ENCODE data around the gene IL25.
"Not testable (repeated sequence)": the region's sequence is repeated elsewhere in the genome, so short reads cannot be mapped to it uniquely, and the experiment has no call there.

IL25 gene

DNA sequence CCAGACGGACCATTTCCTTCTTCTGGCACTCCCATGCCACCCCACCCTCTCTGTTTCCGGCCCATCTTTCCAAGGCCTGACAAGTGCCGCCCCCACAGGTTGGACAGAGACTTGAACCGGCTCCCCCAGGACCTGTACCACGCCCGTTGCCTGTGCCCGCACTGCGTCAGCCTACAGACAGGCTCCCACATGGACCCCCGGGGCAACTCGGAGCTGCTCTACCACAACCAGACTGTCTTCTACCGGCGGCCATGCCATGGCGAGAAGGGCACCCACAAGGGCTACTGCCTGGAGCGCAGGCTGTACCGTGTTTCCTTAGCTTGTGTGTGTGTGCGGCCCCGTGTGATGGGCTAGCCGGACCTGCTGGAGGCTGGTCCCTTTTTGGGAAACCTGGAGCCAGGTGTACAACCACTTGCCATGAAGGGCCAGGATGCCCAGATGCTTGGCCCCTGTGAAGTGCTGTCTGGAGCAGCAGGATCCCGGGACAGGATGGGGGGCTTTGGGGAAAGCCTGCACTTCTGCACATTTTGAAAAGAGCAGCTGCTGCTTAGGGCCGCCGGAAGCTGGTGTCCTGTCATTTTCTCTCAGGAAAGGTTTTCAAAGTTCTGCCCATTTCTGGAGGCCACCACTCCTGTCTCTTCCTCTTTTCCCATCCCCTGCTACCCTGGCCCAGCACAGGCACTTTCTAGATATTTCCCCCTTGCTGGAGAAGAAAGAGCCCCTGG, 3.1 kb downstream of the IL25 start:
- no peak for DNase-seq (ENCODE audit: low spot score)

- peak; percentile 30 for DNase-seq (ENCODE audit: low spot score)
Observed at GRCh38 chr14:23376482-23377197, 4.0 kb downstream of the IL25 start, which contains the start of gene CMTM5. TSS of gene CMTM5 (plus strand) at chr14:23377046. CDS start at chr14:23377252, 206 bp downstream.

DNA sequence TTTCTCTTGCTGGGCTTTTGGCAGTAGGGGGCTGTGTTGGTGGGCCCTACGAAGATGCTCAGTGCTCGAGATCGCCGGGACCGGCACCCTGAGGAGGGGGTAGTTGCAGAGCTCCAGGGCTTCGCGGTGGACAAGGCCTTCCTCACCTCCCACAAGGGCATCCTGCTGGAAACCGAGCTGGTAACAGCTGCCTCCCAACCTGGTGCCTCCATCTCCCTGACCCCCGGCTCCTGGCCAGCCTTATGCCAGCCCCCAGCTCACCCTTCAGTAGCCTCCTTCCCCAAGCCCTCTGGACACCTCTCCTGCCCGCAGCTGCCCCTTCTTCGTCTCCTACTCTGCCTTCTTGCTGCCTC, 4.6 kb downstream of the IL25 start:
- no peak for DNase-seq (ENCODE audit: low spot score)

DNA sequence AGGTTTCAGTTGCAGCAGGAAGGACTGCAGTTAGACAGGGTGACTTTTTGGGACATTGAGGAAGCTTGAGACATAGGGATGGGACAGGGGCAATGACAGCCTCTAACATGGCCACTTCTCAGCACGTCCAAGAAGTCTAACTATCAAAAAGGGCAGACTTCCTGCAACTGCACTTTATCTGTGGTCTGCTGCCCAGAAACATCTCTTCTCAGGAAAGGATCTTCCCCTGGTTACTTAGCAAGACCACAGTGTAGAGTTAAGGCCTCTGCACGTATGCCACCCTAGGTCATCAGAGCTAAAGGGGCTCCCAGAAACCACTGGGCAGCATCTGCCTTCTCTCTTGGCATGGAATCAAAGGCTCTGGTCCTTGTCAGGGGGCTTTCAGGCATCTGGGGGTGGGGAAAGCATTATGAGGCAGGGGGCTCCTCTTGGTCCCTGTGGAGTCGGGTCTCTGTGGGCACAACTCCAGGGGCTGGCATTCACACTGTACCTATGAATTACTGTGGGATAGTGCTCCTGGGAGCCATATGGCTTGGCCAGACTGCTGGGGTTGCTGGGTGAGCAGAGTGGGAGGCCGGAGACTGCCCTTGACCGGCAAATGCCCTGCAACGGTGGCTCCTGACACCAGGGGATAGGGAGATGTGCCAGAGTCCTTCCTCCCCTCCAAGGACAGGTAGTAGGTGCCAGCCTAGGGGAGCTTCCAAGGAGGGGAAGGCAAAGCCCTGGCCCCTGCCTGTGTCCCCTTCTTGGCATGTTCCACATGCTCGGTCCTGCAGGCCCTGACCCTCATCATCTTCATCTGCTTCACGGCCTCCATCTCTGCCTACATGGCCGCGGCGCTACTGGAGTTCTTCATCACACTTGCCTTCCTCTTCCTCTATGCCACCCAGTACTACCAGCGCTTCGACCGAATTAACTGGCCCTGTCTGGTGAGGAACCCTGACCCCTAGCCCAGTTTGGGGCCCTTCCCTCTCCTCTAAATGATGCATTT, 5.3 kb downstream of the IL25 start:
- no peak for DNase-seq (ENCODE audit: low spot score)

DNA sequence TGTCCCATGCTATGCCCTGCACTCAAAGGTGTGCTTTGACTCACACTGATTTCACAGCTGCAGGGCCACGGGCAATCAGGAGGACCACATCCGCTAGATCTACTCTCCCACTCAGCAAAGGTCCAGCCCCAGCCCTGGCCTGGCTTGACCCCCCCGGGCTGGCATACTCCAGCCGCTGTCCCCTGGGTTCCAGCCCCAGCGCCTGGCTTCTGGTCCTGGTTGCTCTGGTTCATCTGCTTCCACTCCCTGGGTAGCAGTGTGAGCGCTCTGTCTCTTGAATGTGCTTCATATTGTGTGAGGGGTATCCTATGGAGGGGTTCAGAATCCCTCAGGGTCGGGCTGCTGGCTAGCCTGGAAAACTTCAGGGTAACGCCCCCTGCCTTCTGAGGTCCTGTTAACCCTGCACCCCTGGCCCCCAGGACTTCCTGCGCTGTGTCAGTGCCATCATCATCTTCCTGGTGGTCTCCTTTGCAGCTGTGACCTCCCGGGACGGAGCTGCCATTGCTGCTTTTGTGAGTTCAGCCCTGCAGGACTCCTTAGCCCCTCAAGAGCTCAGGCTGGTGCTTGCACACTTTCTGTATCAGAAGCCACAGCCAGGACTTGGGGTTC, 6.1 kb downstream of the IL25 start:
- no peak for DNase-seq (ENCODE audit: low spot score)

- peak; percentile 51 for DNase-seq (ENCODE audit: low spot score)
Observed at GRCh38 chr14:23379366-23380196, 7.0 kb downstream of the IL25 start.

GRCh38 chr14:23380197-23380914, 7.7 kb downstream of the IL25 start:
- no peak for DNase-seq (ENCODE audit: low spot score)

DNA sequence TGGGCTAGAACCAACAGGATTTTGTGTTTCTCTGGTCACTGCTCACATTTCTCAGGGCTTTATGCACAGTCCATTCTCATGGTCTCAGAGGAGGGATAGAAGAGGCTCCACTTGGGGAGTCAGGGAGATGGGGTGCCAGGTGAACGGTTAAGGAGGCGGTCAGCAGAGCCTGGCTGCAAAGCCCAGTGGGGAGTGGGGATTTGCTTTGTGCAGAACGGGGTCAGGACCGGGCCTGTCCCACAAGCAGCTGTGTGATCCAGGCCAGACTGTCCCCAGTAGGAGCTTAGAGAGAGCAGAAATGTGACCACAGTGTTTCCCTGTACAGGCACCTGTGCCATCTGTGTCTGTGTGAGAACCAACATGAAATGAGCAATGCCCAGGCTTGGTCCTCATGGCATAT, 8.4 kb downstream of the IL25 start:
- DNase-seq (ENCODE audit: low spot score), result peak; percentile 35

DNA sequence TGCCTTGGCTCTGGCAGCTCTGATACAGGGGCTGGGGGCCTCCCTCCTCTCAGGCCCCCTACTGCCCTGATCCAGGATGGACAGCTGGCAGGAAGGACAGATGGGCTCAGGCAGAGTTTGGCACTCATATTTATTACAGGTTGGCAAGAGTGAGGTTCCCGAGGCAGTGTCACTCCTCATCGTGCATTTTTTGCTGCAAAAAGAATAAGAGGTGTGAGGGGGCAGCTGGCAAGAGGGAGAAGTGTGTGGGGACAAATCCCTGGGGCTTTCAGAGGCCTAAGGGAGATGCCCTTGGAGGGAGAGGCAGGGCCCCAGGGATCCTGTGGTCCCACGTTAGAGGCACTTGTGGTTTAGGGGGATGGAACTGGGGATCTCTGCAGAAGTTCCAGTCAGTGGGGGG, 9.3 kb downstream of the IL25 start:
- no peak for DNase-seq (ENCODE audit: low spot score)

GRCh38 chr14:23382276-23382675, 9.7 kb downstream of the IL25 start:
- no peak for DNase-seq (ENCODE audit: low spot score)

DNA sequence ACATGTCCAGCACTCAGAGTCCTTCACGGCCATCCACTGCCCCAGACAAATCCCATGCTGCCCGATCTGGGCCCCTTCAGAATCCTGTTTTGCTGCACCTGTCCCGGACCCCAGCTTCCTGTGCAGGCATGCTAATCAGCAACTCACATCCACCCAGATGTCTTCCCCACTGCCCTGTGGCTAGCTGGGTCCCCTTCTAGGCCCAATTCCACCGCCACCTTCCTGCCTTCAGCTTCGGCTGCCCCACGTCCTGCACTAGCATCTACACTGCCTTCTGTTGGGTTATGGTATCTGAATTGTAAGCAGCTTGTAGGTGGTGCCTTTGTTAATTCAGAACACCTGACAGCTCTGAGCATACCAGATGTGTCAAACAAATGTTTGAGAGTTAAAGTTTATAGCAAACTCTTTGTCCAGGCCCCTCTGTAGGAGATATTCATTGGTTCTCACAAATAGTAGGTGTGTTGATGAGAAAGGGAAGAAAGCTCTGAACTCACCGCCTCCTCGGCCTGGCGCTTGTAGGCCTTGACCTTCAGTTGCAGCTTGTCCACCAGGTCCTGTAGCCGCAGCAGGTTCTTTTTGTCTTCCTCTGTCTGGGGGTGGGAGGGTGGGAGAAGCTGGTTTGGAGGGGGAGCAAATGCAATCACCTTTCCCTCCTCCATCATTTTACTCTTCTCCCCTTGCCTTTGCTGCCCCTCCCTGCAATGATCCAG, 10.3 kb downstream of the IL25 start:
- DNase-seq (ENCODE audit: low spot score), result no peak

GRCh38 chr14:23384364-23385080, 11.9 kb downstream of the IL25 start:
- DNase-seq (ENCODE audit: low spot score), result no peak

DNA sequence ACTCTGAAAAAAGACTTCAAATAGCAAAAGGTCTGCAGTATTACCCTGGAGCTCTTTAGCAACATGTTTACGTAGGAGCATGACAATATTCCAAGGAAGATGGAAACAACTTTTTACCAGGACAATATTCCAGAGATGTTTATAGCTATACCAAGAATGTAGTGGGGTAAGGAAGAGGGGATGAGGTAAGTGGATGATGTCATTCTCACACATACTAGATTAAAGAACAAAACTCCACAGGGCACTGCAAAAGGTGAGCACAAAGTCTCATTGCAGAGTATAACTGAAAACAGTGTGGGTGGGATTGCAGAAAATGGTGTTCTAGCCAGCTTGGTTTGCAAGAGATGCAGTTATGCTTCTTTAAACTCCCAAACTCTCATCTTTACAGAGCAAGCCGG, 12.6 kb downstream of the IL25 start:
- no peak for DNase-seq (ENCODE audit: low spot score)

GRCh38 chr14:23385642-23386265, 13.1 kb downstream of the IL25 start:
- no peak for DNase-seq (ENCODE audit: low spot score)

- not testable (repeated sequence) for DNase-seq (ENCODE audit: low spot score)
Observed at GRCh38 chr14:23386266-23386657, 13.7 kb downstream of the IL25 start.

- DNase-seq (ENCODE audit: low spot score), result no peak
Observed at GRCh38 chr14:23386999-23387398, 14.4 kb downstream of the IL25 start.

DNA sequence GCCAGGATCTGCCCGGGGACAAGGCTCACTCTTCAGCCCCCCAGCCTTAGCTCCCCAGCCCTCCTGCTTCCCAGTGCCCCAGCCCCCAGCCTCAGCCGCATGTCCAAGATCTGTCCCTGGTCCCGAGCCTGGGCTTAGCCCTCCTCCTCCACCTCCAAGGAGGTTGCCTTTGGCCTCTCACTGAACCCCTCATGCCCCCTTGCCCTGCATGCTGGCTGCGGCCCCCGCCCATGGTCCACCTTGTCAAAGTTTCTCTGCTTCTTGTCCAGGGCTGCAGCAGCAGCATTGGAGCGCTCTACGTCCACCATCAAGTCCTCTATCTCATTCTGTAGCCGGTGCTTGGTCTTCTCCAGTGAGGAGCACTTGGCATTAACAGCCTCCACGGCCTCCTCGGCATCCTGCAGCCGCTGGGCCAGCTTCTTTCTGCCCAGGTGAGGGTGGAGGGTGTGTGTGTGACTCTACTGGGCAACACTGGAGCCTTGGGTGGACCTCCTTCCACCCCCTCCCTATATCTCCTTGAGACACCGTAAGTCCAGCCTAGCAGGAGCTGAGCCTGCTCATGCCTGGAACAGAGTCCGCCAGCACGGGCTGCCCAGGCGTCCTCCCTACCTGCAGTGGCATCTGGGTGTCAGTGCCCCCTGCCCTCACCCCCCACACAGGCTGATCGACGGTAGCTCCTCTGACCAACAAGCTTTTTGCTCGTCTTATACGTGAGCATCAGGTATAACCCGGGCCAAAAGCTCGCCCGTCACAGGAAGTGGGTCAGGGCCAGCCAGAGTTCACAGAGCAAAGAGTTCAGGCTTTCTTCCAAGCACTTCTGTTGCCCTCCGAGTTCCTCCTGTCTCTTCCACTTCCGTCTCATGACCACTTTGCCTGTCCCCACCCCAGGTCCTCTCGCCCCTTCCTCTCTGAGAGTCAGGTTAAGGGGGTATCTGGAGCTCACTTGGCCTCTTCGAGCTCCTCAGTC, 15.6 kb downstream of the IL25 start:
- no peak for DNase-seq (ENCODE audit: low spot score)

Measured in cerebellar cortex (tissue), 1 donor.